ENCODE data around the gene GAGE1.

- no peak for TF ChIP-seq CTCF (IDR thresholded peaks at IDR 0.05)
- no peak for TF ChIP-seq POLR2AphosphoS5 (IDR thresholded peaks at IDR 0.05)
- TF ChIP-seq POLR2A (IDR thresholded peaks at IDR 0.05): no peak
- no peak for TF ChIP-seq EP300 (IDR thresholded peaks at IDR 0.05)
Observed at GRCh38 chrX:49644991-49645637, 46.3 kb downstream of the GAGE1 start.
